ENCODE data around the gene OOSP2.

DNA sequence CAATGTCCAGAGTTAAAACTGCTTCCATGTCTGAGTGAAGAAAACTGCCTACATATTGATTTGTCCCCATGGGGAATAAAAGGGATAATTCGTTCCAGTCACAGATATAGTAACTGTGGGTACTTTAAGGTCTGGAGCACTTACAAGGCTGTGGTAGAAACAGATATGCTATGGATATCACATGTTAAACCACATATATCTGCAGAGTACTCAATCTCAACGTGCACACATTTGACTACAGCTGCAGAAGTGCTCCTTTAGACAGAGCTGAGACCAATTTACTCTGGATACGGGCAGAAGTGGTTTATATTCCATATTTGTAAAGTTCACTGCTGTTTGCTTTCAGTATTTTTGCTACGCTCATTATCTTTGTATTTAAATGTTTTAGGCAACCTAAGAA is 38.5 kb downstream of the OOSP2 start:
- TF ChIP-seq, protein P1, sequence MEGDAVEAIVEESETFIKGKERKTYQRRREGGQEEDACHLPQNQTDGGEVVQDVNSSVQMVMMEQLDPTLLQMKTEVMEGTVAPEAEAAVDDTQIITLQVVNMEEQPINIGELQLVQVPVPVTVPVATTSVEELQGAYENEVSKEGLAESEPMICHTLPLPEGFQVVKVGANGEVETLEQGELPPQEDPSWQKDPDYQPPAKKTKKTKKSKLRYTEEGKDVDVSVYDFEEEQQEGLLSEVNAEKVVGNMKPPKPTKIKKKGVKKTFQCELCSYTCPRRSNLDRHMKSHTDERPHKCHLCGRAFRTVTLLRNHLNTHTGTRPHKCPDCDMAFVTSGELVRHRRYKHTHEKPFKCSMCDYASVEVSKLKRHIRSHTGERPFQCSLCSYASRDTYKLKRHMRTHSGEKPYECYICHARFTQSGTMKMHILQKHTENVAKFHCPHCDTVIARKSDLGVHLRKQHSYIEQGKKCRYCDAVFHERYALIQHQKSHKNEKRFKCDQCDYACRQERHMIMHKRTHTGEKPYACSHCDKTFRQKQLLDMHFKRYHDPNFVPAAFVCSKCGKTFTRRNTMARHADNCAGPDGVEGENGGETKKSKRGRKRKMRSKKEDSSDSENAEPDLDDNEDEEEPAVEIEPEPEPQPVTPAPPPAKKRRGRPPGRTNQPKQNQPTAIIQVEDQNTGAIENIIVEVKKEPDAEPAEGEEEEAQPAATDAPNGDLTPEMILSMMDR (conservative IDR thresholded peaks at IDR 0.05; ENCODE audit: low read length), result no peak
- no peak for TF ChIP-seq EZH2phosphoT487 (IDR thresholded peaks at IDR 0.05; ENCODE audit: borderline replicate concordance)
